ENCODE results near the gene COP1.

- TF ChIP-seq, protein P1, sequence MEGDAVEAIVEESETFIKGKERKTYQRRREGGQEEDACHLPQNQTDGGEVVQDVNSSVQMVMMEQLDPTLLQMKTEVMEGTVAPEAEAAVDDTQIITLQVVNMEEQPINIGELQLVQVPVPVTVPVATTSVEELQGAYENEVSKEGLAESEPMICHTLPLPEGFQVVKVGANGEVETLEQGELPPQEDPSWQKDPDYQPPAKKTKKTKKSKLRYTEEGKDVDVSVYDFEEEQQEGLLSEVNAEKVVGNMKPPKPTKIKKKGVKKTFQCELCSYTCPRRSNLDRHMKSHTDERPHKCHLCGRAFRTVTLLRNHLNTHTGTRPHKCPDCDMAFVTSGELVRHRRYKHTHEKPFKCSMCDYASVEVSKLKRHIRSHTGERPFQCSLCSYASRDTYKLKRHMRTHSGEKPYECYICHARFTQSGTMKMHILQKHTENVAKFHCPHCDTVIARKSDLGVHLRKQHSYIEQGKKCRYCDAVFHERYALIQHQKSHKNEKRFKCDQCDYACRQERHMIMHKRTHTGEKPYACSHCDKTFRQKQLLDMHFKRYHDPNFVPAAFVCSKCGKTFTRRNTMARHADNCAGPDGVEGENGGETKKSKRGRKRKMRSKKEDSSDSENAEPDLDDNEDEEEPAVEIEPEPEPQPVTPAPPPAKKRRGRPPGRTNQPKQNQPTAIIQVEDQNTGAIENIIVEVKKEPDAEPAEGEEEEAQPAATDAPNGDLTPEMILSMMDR (IDR thresholded peaks at IDR 0.05; ENCODE audit: extremely low read depth in 1 of 2, insufficient read depth in 1 of 2, low read depth in 1 of 2, low read length in 2 of 2): no peak
- TF ChIP-seq POLR2A (IDR thresholded peaks at IDR 0.05; ENCODE audit: low read depth, low read length): no peak
- no peak for TF ChIP-seq POLR2AphosphoS5 (IDR thresholded peaks at IDR 0.05; ENCODE audit: insufficient read depth, low read depth, low read length)
- TF ChIP-seq FOS (IDR thresholded peaks at IDR 0.05; ENCODE audit: borderline replicate concordance, insufficient read depth, low read length): no peak
- no peak for TF ChIP-seq EZH2 (IDR thresholded peaks at IDR 0.05; ENCODE audit: borderline replicate concordance, low read depth, low read length, severe bottlenecking)
- no peak for TF ChIP-seq JUN (IDR thresholded peaks at IDR 0.05; ENCODE audit: borderline replicate concordance, insufficient read depth, insufficient read length, low read depth)
- TF ChIP-seq, protein P2, sequence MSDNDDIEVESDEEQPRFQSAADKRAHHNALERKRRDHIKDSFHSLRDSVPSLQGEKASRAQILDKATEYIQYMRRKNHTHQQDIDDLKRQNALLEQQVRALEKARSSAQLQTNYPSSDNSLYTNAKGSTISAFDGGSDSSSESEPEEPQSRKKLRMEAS (IDR thresholded peaks at IDR 0.05; ENCODE audit: insufficient read depth, insufficient read length): no peak
- no peak for TF ChIP-seq MYC (IDR thresholded peaks at IDR 0.05; ENCODE audit: low read depth, low read length)
- TF ChIP-seq GATA2 (IDR thresholded peaks at IDR 0.05; ENCODE audit: insufficient read depth, insufficient read length, low read depth, low read length): no peak
Observed at GRCh38 chr1:175935566-175936115, 271.4 kb downstream of the COP1 start.

Data from endothelial cell of umbilical vein (primary cell).